Rectal smooth muscle tissue (tissue), 1 donor: ENCODE measurements around the gene GNB4.

Experiments used
- H3K27ac ChIP-seq: one replicate; pipeline ENCODE4 v1.7.0; 2013; ENCODE audit warnings: low read depth, low read length, inconsistent platforms
- H3K27me3 ChIP-seq: one replicate; pipeline ENCODE4 v1.7.0; 2013; ENCODE audit warnings: low read length; ENCODE audit not compliant: control insufficient read depth, insufficient read depth
- H3K36me3 ChIP-seq: one replicate; pipeline ENCODE4 v1.7.0; 2013; ENCODE audit warnings: low read length; ENCODE audit not compliant: control insufficient read depth, insufficient read depth
- H3K4me1 ChIP-seq: one replicate; pipeline ENCODE4 v1.7.0; 2013; ENCODE audit warnings: low read length; ENCODE audit not compliant: control insufficient read depth, insufficient read depth
- H3K4me3 ChIP-seq: one replicate; pipeline ENCODE4 v1.7.0; 2013; ENCODE audit warnings: low read length
- H3K9ac ChIP-seq: one replicate; pipeline ENCODE4 v1.7.0; 2013; ENCODE audit warnings: low read length

The GNB4 gene

GRCh38 chr3:179401561-179401960, 49.7 kb downstream of the GNB4 start:
- H3K4me3 ChIP-seq = no peak overlapping the region
- H3K36me3 ChIP-seq = no peaks in the 10 kb centered on the region
- no peak overlapping the region for H3K9ac ChIP-seq
- H3K27ac ChIP-seq = no peak overlapping the region
- H3K4me1 ChIP-seq = no peaks in the 10 kb centered on the region
- no peaks in the 10 kb centered on the region for H3K27me3 ChIP-seq

- Histone ChIP-seq H3K9ac (no peak overlapping the region), H3K4me3 (no peak overlapping the region), H3K27me3 (no peaks in the 10 kb centered on the region), H3K27ac (no peak overlapping the region), H3K4me1 (no peaks in the 10 kb centered on the region), H3K36me3 (no peaks in the 10 kb centered on the region)
Observed at GRCh38 chr3:179398574-179399231, 52.6 kb downstream of the GNB4 start.

- Histone ChIP-seq H3K27me3 (no peaks in the 10 kb centered on the region), H3K4me3 (no peak overlapping the region), H3K36me3 (peaks cover 8% of the 10 kb centered on the region), H3K4me1 (peaks cover 2% of the 10 kb centered on the region), H3K27ac (no peak overlapping the region), H3K9ac (no peak overlapping the region)
Observed at GRCh38 chr3:179391906-179392305, 59.4 kb downstream of the GNB4 start.

GRCh38 chr3:179376474-179376873, 74.8 kb downstream of the GNB4 start:
- Histone ChIP-seq H3K9ac (no peak overlapping the region), H3K36me3 (peaks cover 7% of the 10 kb centered on the region), H3K27ac (no peak overlapping the region), H3K4me3 (no peak overlapping the region), H3K27me3 (no peaks in the 10 kb centered on the region), H3K4me1 (no peaks in the 10 kb centered on the region)

- Histone ChIP-seq H3K27ac (no peak overlapping the region), H3K4me1 (no peaks in the 10 kb centered on the region), H3K36me3 (peaks cover 9% of the 10 kb centered on the region)
Observed at GRCh38 chr3:179375091-179375999, 75.9 kb downstream of the GNB4 start.

GRCh38 chr3:179373938-179374337, 77.3 kb downstream of the GNB4 start:
- no peak overlapping the region for H3K27ac ChIP-seq
- no peak overlapping the region for H3K4me3 ChIP-seq
- H3K4me1 ChIP-seq = no peaks in the 10 kb centered on the region
- no peaks in the 10 kb centered on the region for H3K27me3 ChIP-seq
- H3K36me3 ChIP-seq = peaks cover 4% of the 10 kb centered on the region
- no peak overlapping the region for H3K9ac ChIP-seq

More at GRCh38 chr3:179375091-179375999, 75.9 kb downstream of the GNB4 start:
- Histone ChIP-seq H3K27me3 (no peaks in the 10 kb centered on the region), H3K9ac (no peak overlapping the region), H3K4me3 (no peak overlapping the region)

- no peaks in the 10 kb centered on the region for H3K4me1 ChIP-seq
- no peak overlapping the region for H3K4me3 ChIP-seq
- no peaks in the 10 kb centered on the region for H3K27me3 ChIP-seq
- no peak overlapping the region for H3K27ac ChIP-seq
- peaks cover 3% of the 10 kb centered on the region for H3K36me3 ChIP-seq
- no peak overlapping the region for H3K9ac ChIP-seq
Observed at GRCh38 chr3:179369621-179370020, 81.6 kb downstream of the GNB4 start.

GRCh38 chr3:179363332-179363731, 87.9 kb downstream of the GNB4 start:
- Histone ChIP-seq H3K9ac (no peak overlapping the region), H3K27ac (no peak overlapping the region), H3K36me3 (peaks cover 3% of the 10 kb centered on the region), H3K4me1 (no peaks in the 10 kb centered on the region), H3K27me3 (no peaks in the 10 kb centered on the region), H3K4me3 (no peak overlapping the region)

- Histone ChIP-seq H3K27me3 (no peaks in the 10 kb centered on the region), H3K4me1 (no peaks in the 10 kb centered on the region), H3K4me3 (no peak overlapping the region), H3K27ac (no peak overlapping the region), H3K9ac (no peak overlapping the region), H3K36me3 (peaks cover 5% of the 10 kb centered on the region)
Observed at GRCh38 chr3:179355996-179356395, 95.3 kb downstream of the GNB4 start.

GRCh38 chr3:179348325-179349013, 102.8 kb downstream of the GNB4 start:
- H3K4me1 ChIP-seq = peaks cover 3% of the 10 kb centered on the region
- peak overlapping the region; percentile 84 for H3K27ac ChIP-seq
- H3K27me3 ChIP-seq = no peaks in the 10 kb centered on the region
- H3K9ac ChIP-seq = peak overlapping the region; percentile 65
- H3K4me3 ChIP-seq = peak overlapping the region; percentile 98
- H3K36me3 ChIP-seq = peaks cover 2% of the 10 kb centered on the region

GRCh38 chr3:179347345-179348194, 103.7 kb downstream of the GNB4 start, which contains the start of gene MFN1:
Gene MFN1, plus strand, starts transcription at chr3:179347709. Its CDS starts 1,143 bp downstream, at chr3:179348852.
- H3K4me1 ChIP-seq = peaks cover 3% of the 10 kb centered on the region
- H3K4me3 ChIP-seq = peak within 1 kb of the TSS; percentile 98
- peak within 1 kb of the TSS; percentile 80 for H3K9ac ChIP-seq
- H3K27me3 ChIP-seq = no peaks in the 10 kb centered on the region
- H3K27ac ChIP-seq = peak within 1 kb of the TSS; percentile 84
- peaks cover 2% of the 10 kb centered on the region for H3K36me3 ChIP-seq
